Muscle layer of duodenum (tissue), 2 donors: ENCODE measurements around the gene MYB.
"Not testable (repeated sequence)": the region's sequence is repeated elsewhere in the genome, so short reads cannot be mapped to it uniquely, and the experiment has no call there.

ENCODE experiments used
- H3K27ac ChIP-seq: one replicate; pipeline ENCODE4 v1.7.0; 2013; ENCODE audit warnings: mild to moderate bottlenecking, low read length
- H3K27me3 ChIP-seq: one replicate; pipeline ENCODE4 v1.7.0; 2013; ENCODE audit warnings: low read depth, mild to moderate bottlenecking, control low read depth, low read length
- H3K36me3 ChIP-seq, 2 donors: one replicate each; pipeline ENCODE4 v1.7.0; 2013; ENCODE audit warnings: low read length in 2 of 2, control low read depth in 1 of 2, mild to moderate bottlenecking in 1 of 2; ENCODE audit not compliant: insufficient read depth in 2 of 2, control insufficient read depth in 1 of 2
- H3K4me1 ChIP-seq, 2 donors: one replicate each; pipeline ENCODE4 v1.7.0; 2013; ENCODE audit warnings: low read length in 2 of 2, mild to moderate bottlenecking in 2 of 2, control low read depth in 1 of 2, moderate library complexity in 1 of 2; ENCODE audit not compliant: insufficient read depth in 2 of 2, control insufficient read depth in 1 of 2
- H3K4me3 ChIP-seq, 2 donors: one replicate each; pipeline ENCODE4 v1.7.0; 2013; ENCODE audit warnings: low read length in 2 of 2, low read depth in 1 of 2, mild to moderate bottlenecking in 1 of 2
- H3K9me3 ChIP-seq, 2 donors: one replicate each; pipeline ENCODE4 v1.7.0; 2013; ENCODE audit warnings: low read length in 2 of 2, control low read depth in 1 of 2, mild to moderate bottlenecking in 1 of 2; ENCODE audit not compliant: control insufficient read depth in 1 of 2
- donor health status: healthy.

Gene MYB

GRCh38 chr6:135240711-135241110 is 59.6 kb downstream of the MYB start:
- Histone ChIP-seq H3K4me3 (no peak overlapping the region), H3K27ac (no peak overlapping the region), H3K27me3 (no peaks in the 10 kb centered on the region), H3K36me3 (no peaks in the 10 kb centered on the region), H3K9me3 (no peaks in the 10 kb centered on the region), H3K4me1 (no peaks in the 10 kb centered on the region)

GRCh38 chr6:135243871-135244796 is 63.0 kb downstream of the MYB start:
- no peaks in the 10 kb centered on the region for H3K27me3 ChIP-seq
- no peaks in the 10 kb centered on the region for H3K36me3 ChIP-seq
- no peak overlapping the region for H3K4me3 ChIP-seq
- H3K4me1 ChIP-seq: no peaks in the 10 kb centered on the region
- H3K9me3 ChIP-seq: no peaks in the 10 kb centered on the region
- H3K27ac ChIP-seq: no peak overlapping the region

GRCh38 chr6:135244805-135245204 is 63.7 kb downstream of the MYB start:
- Histone ChIP-seq H3K4me3 (no peak overlapping the region), H3K4me1 (no peaks in the 10 kb centered on the region), H3K27me3 (no peaks in the 10 kb centered on the region), H3K27ac (no peak overlapping the region), H3K9me3 (no peaks in the 10 kb centered on the region), H3K36me3 (no peaks in the 10 kb centered on the region)

- H3K9me3 ChIP-seq, H3K27ac ChIP-seq, H3K36me3 ChIP-seq, H3K27me3 ChIP-seq, H3K4me1 ChIP-seq, H3K4me3 ChIP-seq: not testable (repeated sequence)
Observed at GRCh38 chr6:135246412-135247012, 65.4 kb downstream of the MYB start.

- H3K27ac ChIP-seq: no peak overlapping the region
- H3K27me3 ChIP-seq: no peaks in the 10 kb centered on the region
- H3K4me1 ChIP-seq: no peaks in the 10 kb centered on the region
- H3K4me3 ChIP-seq: no peak overlapping the region
- no peaks in the 10 kb centered on the region for H3K36me3 ChIP-seq
- H3K9me3 ChIP-seq: no peaks in the 10 kb centered on the region
Observed at GRCh38 chr6:135250234-135250633, 69.1 kb downstream of the MYB start.

- H3K4me3 ChIP-seq: no peak overlapping the region
- no peaks in the 10 kb centered on the region for H3K36me3 ChIP-seq
- peak overlapping the region; percentile 0 for H3K27ac ChIP-seq
- no peaks in the 10 kb centered on the region for H3K4me1 ChIP-seq
- no peaks in the 10 kb centered on the region for H3K27me3 ChIP-seq
- H3K9me3 ChIP-seq: no peaks in the 10 kb centered on the region
Observed at GRCh38 chr6:135250751-135251497, 69.8 kb downstream of the MYB start.

GRCh38 chr6:135251498-135252441 is 70.7 kb downstream of the MYB start:
- H3K27me3 ChIP-seq: no peaks in the 10 kb centered on the region
- H3K27ac ChIP-seq: peak overlapping the region; percentile 0
- H3K4me3 ChIP-seq: no peak overlapping the region
- no peaks in the 10 kb centered on the region for H3K9me3 ChIP-seq
- H3K36me3 ChIP-seq: no peaks in the 10 kb centered on the region
- no peaks in the 10 kb centered on the region for H3K4me1 ChIP-seq

GRCh38 chr6:135254471-135254870 is 73.4 kb downstream of the MYB start:
- no peak overlapping the region for H3K27ac ChIP-seq
- no peaks in the 10 kb centered on the region for H3K9me3 ChIP-seq
- no peaks in the 10 kb centered on the region for H3K36me3 ChIP-seq
- no peak overlapping the region for H3K4me3 ChIP-seq
- no peaks in the 10 kb centered on the region for H3K27me3 ChIP-seq
- H3K4me1 ChIP-seq: no peaks in the 10 kb centered on the region

- H3K27ac ChIP-seq: peak overlapping the region; percentile 35
- H3K27me3 ChIP-seq: no peaks in the 10 kb centered on the region
- no peak overlapping the region for H3K4me3 ChIP-seq
- H3K36me3 ChIP-seq: no peaks in the 10 kb centered on the region
- H3K9me3 ChIP-seq: no peaks in the 10 kb centered on the region
- H3K4me1 ChIP-seq: no peaks in the 10 kb centered on the region
Observed at GRCh38 chr6:135256866-135257265, 75.8 kb downstream of the MYB start.

- no peak overlapping the region for H3K27ac ChIP-seq
- H3K27me3 ChIP-seq: no peaks in the 10 kb centered on the region
- no peak overlapping the region for H3K4me3 ChIP-seq
- H3K9me3 ChIP-seq: no peaks in the 10 kb centered on the region
- no peaks in the 10 kb centered on the region for H3K36me3 ChIP-seq
- no peaks in the 10 kb centered on the region for H3K4me1 ChIP-seq
Observed at GRCh38 chr6:135257631-135258405, 76.7 kb downstream of the MYB start.
